Panc1 (cell line): ENCODE results near the gene SND1. TPM values are rescaled to one million over a fixed set of nuclear protein-coding genes. Genes with fewer than 3 reads are reported as not detected.

ENCODE experiments used
- ATAC-seq: fragments of 200-7000 bp; cut with Tn5 transposase; 2 replicates; pipeline ENCODE4 v1.9.1; 2020; ENCODE audit warnings: mild to moderate bottlenecking, moderate library complexity
- BruUV-seq: library from RNA; stranded (reverse); fragments of 400-500 nt; replicated peaks from 2 replicates; lab custom pipeline; 2021; lab: Mats Ljungman, UMichigan
- CTCF ChIA-PET: fragments of 300-600 bp; sonication (Branson Sonifier 250); formaldehyde crosslinking; loops from one replicate; lab custom pipeline; 2022; ENCODE audit warnings: antibody characterized with exemption; lab: Charles Lee
- POLR2A ChIA-PET: fragments of 300-600 bp; sonication (Branson Sonifier 250); formaldehyde crosslinking; loops from one replicate; lab custom pipeline; 2022; ENCODE audit warnings: antibody characterized with exemption; lab: Charles Lee
- DNase-seq: peaks from one replicate; pipeline ENCODE4 v3.0.0-alpha.2; 2010; ENCODE audit warnings: low read depth, low spot score
- H3K27ac ChIP-seq: 2 replicates; pipeline ENCODE4 v1.5.1; 2011; ENCODE audit warnings: mild to moderate bottlenecking, low read length, inconsistent platforms
- H3K27me3 ChIP-seq: fragments of 200-500 bp; sonication (Bioruptor generic); 2 replicates; pipeline ENCODE4 v1.6.0; 2014; ENCODE audit warnings: low read length, inconsistent platforms; ENCODE audit not compliant: control insufficient read depth, insufficient read depth
- H3K36me3 ChIP-seq: fragments of 200-500 bp; sonication (Bioruptor generic); 2 replicates; pipeline ENCODE4 v1.5.1; 2014; ENCODE audit warnings: inconsistent platforms, mild to moderate bottlenecking, low read length, moderate library complexity; ENCODE audit not compliant: control insufficient read depth, insufficient read depth
- H3K4me1 ChIP-seq: 2 replicates; pipeline ENCODE4 v1.5.1; 2011; ENCODE audit warnings: inconsistent platforms, mild to moderate bottlenecking, low read length, moderate library complexity; ENCODE audit not compliant: control insufficient read depth, insufficient read depth
- H3K4me3 ChIP-seq, 2 experiments: 2 replicates each; pipeline ENCODE4 v1.5.1; 2011 to 2012; ENCODE audit warnings: low read depth in 2 of 2, low read length in 2 of 2, mild to moderate bottlenecking in 2 of 2, inconsistent platforms in 1 of 2, moderate library complexity in 1 of 2
- H3K9me3 ChIP-seq: fragments of 200-500 bp; sonication (Bioruptor generic); 2 replicates; pipeline ENCODE4 v1.5.1; 2014; ENCODE audit warnings: low read depth, mild to moderate bottlenecking, inconsistent platforms, low read length, moderate library complexity; ENCODE audit not compliant: control insufficient read depth, insufficient read depth
- POLR2AphosphoS5 ChIP-seq: IDR thresholded peaks from 2 replicates; pipeline ENCODE4 v1.6.1; 2012; ENCODE audit warnings: mild to moderate bottlenecking, low read depth, low read length, moderate library complexity
- REST ChIP-seq, 2 experiments: IDR thresholded peaks; 2 replicates each; pipeline ENCODE4 v1.6.1; 2011 to 2012; ENCODE audit warnings: low read depth in 2 of 2, control low read depth in 1 of 2, low read length in 1 of 2, mild to moderate bottlenecking in 1 of 2, moderate library complexity in 1 of 2; ENCODE audit not compliant: insufficient read depth in 1 of 2
- SIN3A ChIP-seq: IDR thresholded peaks from 2 replicates; pipeline ENCODE4 v1.6.1; 2012; ENCODE audit warnings: low read depth, mild to moderate bottlenecking, low read length, moderate library complexity, borderline replicate concordance; ENCODE audit not compliant: insufficient read depth
- TCF7L2 ChIP-seq: IDR thresholded peaks from 2 replicates; pipeline ENCODE4 v1.6.1; 2011; ENCODE audit warnings: mild to moderate bottlenecking, low read depth, low read length, inconsistent platforms
- in situ Hi-C: cut with HindIII; loops from 2 replicates; pipeline ENCODE4 v1.10.0; 2016; ENCODE audit warnings: low sequenced_read_pairs, low pct_unique_long_range_greater_than_20kb
- intact Hi-C: fragments of 100-400 bp; cut with micrococcal nuclease; formaldehyde crosslinking; loops from one replicate; pipeline ENCODE4 v1.10.0; 2022; ENCODE audit not compliant: unreplicated experiment
- total RNA-seq: library from RNA; stranded (reverse); gene quantifications from one replicate; pipeline ENCODE4 v1.2.1, GENCODE V29; 2021; ENCODE audit not compliant: unreplicated experiment
- TF ChIP-seq, protein P1 (sequence below): fragments of 450-650 bp; IDR thresholded peaks from 2 replicates; pipeline ENCODE4 v1.5.1; 2017; ENCODE audit warnings: mild to moderate bottlenecking

The SND1 gene
- total RNA-seq, 1 experiment from 2014 or later = 176 TPM

- Histone ChIP-seq H3K27ac (no peak overlapping the region), H3K27me3 (no peaks in the 10 kb centered on the region), H3K4me1 (no peaks in the 10 kb centered on the region), H3K9me3 (no peaks in the 10 kb centered on the region), H3K36me3 (no peaks in the 10 kb centered on the region), H3K4me3 (no peak overlapping the region)
- no peak for DNase-seq
- no peak for ATAC-seq
- intact Hi-C loops = no loop called here
- TF ChIP-seq, protein P1, sequence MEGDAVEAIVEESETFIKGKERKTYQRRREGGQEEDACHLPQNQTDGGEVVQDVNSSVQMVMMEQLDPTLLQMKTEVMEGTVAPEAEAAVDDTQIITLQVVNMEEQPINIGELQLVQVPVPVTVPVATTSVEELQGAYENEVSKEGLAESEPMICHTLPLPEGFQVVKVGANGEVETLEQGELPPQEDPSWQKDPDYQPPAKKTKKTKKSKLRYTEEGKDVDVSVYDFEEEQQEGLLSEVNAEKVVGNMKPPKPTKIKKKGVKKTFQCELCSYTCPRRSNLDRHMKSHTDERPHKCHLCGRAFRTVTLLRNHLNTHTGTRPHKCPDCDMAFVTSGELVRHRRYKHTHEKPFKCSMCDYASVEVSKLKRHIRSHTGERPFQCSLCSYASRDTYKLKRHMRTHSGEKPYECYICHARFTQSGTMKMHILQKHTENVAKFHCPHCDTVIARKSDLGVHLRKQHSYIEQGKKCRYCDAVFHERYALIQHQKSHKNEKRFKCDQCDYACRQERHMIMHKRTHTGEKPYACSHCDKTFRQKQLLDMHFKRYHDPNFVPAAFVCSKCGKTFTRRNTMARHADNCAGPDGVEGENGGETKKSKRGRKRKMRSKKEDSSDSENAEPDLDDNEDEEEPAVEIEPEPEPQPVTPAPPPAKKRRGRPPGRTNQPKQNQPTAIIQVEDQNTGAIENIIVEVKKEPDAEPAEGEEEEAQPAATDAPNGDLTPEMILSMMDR = no peak
- BruUV-seq = no TSS peak
- CTCF ChIA-PET = no interaction called here
- POLR2A ChIA-PET = no interaction called here
- in situ Hi-C loops = no loop called here
These were observed 261.7 kb downstream of the SND1 start for GRCh38 chr7:127913686-127914085.

- intact Hi-C loops = no loop called here
These were observed 262.7 kb downstream of the SND1 start for GRCh38 chr7:127914693-127915092.

More at GRCh38 chr7:127914693-127915092, 262.7 kb downstream of the SND1 start:
- ChIA-PET POLR2A (no interaction called here), CTCF (no interaction called here)
- in situ Hi-C loops = no loop called here
- no peaks in the 10 kb centered on the region for H3K36me3 ChIP-seq
- TF ChIP-seq REST (IDR thresholded peaks at IDR 0.05; ENCODE audit: insufficient read depth in 1 of 2, low read depth in 2 of 2, low read length in 1 of 2) (no peak), TCF7L2 (no peak), POLR2AphosphoS5 (no peak), SIN3A (no peak)
- TF ChIP-seq, protein P1 = no peak
- no TSS peak for BruUV-seq
- DNase-seq (no peak), ATAC-seq (no peak)
- no peaks in the 10 kb centered on the region for H3K27me3 ChIP-seq
- no peaks in the 10 kb centered on the region for H3K9me3 ChIP-seq
- no peaks in the 10 kb centered on the region for H3K4me1 ChIP-seq
- H3K27ac ChIP-seq = no peak overlapping the region
- no peak overlapping the region for H3K4me3 ChIP-seq
